ENCODE measurements around the gene CTNNA3.

DNA sequence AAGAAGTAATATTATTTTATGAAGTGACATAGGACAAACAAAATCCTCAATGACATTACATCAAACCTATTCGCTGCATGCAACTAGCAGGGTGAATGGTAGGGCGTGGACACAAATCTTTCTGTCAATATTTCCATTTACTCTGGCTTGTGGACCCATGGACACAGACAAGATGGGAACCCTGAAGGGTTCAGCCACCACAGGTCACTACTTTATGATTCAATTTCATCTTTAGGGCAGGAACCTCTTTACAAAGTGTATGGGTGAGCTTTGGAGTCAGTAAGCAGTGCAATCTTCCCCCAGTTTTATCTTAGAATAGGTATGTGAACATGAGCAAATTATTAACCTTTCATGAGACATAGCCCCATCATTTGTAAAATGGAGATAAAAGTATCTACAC lies 1752.5 kb downstream of the CTNNA3 start:
- TF ChIP-seq POLR2A (IDR thresholded peaks at IDR 0.05) (no peak), CTCF (IDR thresholded peaks at IDR 0.05 in 4 of 5, conservative IDR thresholded peaks at IDR 0.05 in 1 of 5) (no peak)
